MM.1S (cell line): Measurements from ENCODE around the gene EHF.

Source experiments
- DNase-seq: peaks from one replicate; pipeline ENCODE4 v3.0.0-alpha.2; 2015
- H2AFZ ChIP-seq: fragments of 300-600 bp; sonication (generic); 2 replicates; pipeline ENCODE4 v1.6.0; 2016; ENCODE audit warnings: antibody characterized with exemption, low read length
- H3F3A ChIP-seq: fragments of 300-600 bp; sonication (generic); 2 replicates; pipeline ENCODE4 v1.6.1; 2016; ENCODE audit warnings: mild to moderate bottlenecking, antibody characterized with exemption, low read length, moderate library complexity, mixed read lengths; ENCODE audit not compliant: insufficient read depth
- H3K27ac ChIP-seq: fragments of 300-600 bp; sonication (generic); 2 replicates; pipeline ENCODE4 v1.5.1; 2016; ENCODE audit warnings: mild to moderate bottlenecking, low read length
- H3K27me3 ChIP-seq: fragments of 300-600 bp; sonication (generic); replicated peaks from 2 replicates; pipeline ENCODE4 v1.6.0; 2016; ENCODE audit warnings: low read length; ENCODE audit not compliant: insufficient read depth
- H3K36me3 ChIP-seq: fragments of 300-600 bp; sonication (generic); replicated peaks from 2 replicates; pipeline ENCODE4 v1.6.1; 2016; ENCODE audit warnings: mild to moderate bottlenecking, low read length, mixed read lengths; ENCODE audit not compliant: insufficient read depth
- H3K4me1 ChIP-seq: fragments of 300-600 bp; sonication (generic); 2 replicates; pipeline ENCODE4 v1.6.1; 2016; ENCODE audit warnings: low read length, mixed read lengths
- H3K4me2 ChIP-seq: fragments of 300-600 bp; sonication (generic); 2 replicates; pipeline ENCODE4 v1.6.0; 2016; ENCODE audit warnings: low read depth, low read length
- H3K4me3 ChIP-seq: fragments of 300-600 bp; sonication (generic); 2 replicates; pipeline ENCODE4 v1.5.1; 2016; ENCODE audit warnings: low read length, mixed read lengths
- H3K79me2 ChIP-seq: fragments of 300-600 bp; sonication (generic); 2 replicates; pipeline ENCODE4 v1.6.1; 2016; ENCODE audit warnings: mixed run types, low read length, mixed read lengths
- H3K9ac ChIP-seq: fragments of 300-600 bp; sonication (generic); 2 replicates; pipeline ENCODE4 v1.6.1; 2016; ENCODE audit warnings: low read length, mixed read lengths
- H3K9me2 ChIP-seq: fragments of 300-600 bp; sonication (generic); replicated peaks from 2 replicates; pipeline ENCODE4 v1.6.1; 2016; ENCODE audit warnings: mild to moderate bottlenecking, low read length, mixed read lengths; ENCODE audit not compliant: insufficient read depth
- H3K9me3 ChIP-seq: fragments of 300-600 bp; sonication (generic); replicated peaks from 2 replicates; pipeline ENCODE4 v1.6.1; 2016; ENCODE audit warnings: mild to moderate bottlenecking, low read length, mixed read lengths; ENCODE audit not compliant: insufficient read depth
- H4K20me1 ChIP-seq: fragments of 300-600 bp; sonication (generic); 2 replicates; pipeline ENCODE4 v1.6.1; 2016; ENCODE audit warnings: mild to moderate bottlenecking, low read length, moderate library complexity, mixed read lengths; ENCODE audit not compliant: insufficient read depth
- CTCF ChIP-seq: fragments of 300-600 bp; sonication (generic); IDR thresholded peaks from 2 replicates; pipeline ENCODE4 v1.5.1; 2016; ENCODE audit warnings: antibody characterized with exemption, low read length, mixed read lengths
- EZH2 ChIP-seq: fragments of 300-600 bp; sonication (generic); optimal IDR thresholded peaks from 2 replicates; pipeline ENCODE3; 2017; ENCODE audit warnings: low read depth, mild to moderate bottlenecking, antibody characterized with exemption, low read length, mixed read lengths
- EZH2phosphoT487 ChIP-seq: fragments of 300-600 bp; sonication (generic); IDR thresholded peaks from 2 replicates; pipeline ENCODE4 v1.6.1; 2018; ENCODE audit warnings: antibody characterized with exemption, low read length

Gene EHF

DNA sequence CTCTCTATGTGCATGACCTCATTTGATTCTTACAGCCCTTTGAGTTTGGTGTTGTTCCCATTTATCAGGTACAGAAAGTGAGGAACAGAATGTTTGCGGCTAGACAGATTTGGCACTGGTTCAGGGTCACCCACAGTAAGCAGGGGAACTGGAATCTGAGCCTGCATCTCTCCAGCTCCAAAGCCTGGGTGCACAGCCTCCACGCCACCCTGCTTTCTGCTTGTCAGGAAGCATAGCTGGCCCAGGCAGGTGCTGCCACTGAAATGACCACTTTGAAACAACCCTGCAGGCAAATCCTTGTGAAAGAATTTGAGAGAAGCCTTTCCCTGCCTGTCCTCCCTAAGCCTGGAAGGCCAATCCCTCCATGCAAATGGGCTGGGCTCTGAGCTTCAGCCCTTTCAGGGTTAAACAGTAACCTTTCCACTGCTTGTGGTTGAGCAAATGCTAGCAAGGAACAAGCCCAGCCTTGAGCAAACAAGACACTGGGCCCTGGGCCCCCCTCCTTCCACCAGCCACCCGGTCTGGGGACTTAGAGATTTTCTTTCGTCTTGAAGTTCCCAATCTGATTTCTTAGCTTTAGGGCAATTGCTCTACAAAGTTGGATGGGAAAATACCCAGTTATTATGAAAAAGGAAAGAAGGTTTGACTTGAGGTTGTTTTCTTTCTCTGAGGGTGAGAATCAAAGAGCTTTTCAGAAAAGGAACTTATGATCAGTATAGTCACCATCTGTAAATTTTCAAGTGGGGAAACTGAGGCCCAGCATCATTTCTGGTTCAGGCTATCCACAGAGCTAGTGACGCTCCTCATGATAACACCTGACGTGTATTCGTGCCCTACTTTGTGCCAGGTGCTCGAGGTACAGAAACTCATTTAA, 19.4 kb downstream of the EHF start:
- no peak overlapping the region for H3K9ac ChIP-seq
- no peaks in the 10 kb centered on the region for H3K27me3 ChIP-seq
- no peak overlapping the region for H3K4me2 ChIP-seq
- H3K9me2 ChIP-seq: no peaks in the 10 kb centered on the region
- H3K27ac ChIP-seq: no peak overlapping the region
- no peak overlapping the region for H3K4me3 ChIP-seq
- no peaks in the 10 kb centered on the region for H3K4me1 ChIP-seq
- DNase-seq: no peak
- no peak overlapping the region for H2AFZ ChIP-seq
- no peaks in the 10 kb centered on the region for H3K79me2 ChIP-seq
- no peaks in the 10 kb centered on the region for H3K36me3 ChIP-seq
- no peaks in the 10 kb centered on the region for H3F3A ChIP-seq
- no peaks in the 10 kb centered on the region for H3K9me3 ChIP-seq
- H4K20me1 ChIP-seq: no peaks in the 10 kb centered on the region
- no peak for TF ChIP-seq EZH2
- no peak for TF ChIP-seq EZH2phosphoT487
- TF ChIP-seq CTCF: no peak

DNA sequence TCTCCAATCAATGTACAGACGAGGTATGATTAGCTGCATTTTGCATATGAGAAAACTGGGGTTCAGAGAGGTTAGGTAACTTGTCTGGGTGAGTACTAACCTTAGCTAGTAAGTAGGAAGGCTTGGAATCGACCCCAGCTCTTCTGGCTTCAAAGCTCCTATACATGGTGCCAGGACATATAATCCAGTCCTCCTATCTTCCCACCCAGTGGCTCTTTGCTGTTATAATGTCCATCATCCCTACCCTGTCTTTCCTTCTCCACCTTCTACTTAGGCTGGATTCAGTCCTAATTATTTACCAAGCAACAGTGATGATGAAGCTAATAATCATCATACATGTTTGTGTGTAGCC, 20.0 kb downstream of the EHF start:
- no peaks in the 10 kb centered on the region for H3F3A ChIP-seq

DNA sequence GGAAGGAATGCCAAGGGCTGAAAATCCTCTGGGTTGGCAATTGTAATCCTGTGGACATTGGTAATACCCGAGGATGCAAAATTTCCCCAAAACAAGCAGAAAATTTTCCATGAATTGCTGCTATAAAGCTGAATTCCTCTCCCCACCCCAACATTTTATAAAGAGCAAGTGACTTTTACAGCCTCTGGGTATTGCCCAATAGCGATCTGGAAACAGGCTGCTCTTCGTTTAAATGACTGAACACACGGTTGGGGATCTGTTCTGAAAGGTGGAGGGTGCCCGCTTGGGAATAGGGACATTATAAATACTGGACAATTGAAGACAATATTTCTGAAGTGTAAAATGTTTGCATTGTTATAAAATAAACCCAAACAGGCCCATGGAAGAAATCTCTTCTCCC, 20.6 kb downstream of the EHF start:
- Histone ChIP-seq H3K9me3 (no peaks in the 10 kb centered on the region), H3K36me3 (no peaks in the 10 kb centered on the region), H3K9ac (no peak overlapping the region), H3K27me3 (no peaks in the 10 kb centered on the region), H3K79me2 (no peaks in the 10 kb centered on the region), H3K27ac (no peak overlapping the region), H3K4me2 (no peak overlapping the region), H4K20me1 (no peaks in the 10 kb centered on the region), H3F3A (no peaks in the 10 kb centered on the region), H3K4me1 (no peaks in the 10 kb centered on the region), H3K9me2 (no peaks in the 10 kb centered on the region), H2AFZ (no peak overlapping the region), H3K4me3 (no peak overlapping the region)
- TF ChIP-seq EZH2: no peak
- no peak for TF ChIP-seq CTCF
- TF ChIP-seq EZH2phosphoT487: no peak
- DNase-seq: no peak

More for the DNA sequence above, 20.0 kb downstream of the EHF start:
- H3K4me2 ChIP-seq: no peak overlapping the region
- no peaks in the 10 kb centered on the region for H3K36me3 ChIP-seq
- no peaks in the 10 kb centered on the region for H4K20me1 ChIP-seq
- TF ChIP-seq EZH2phosphoT487 (no peak), EZH2 (no peak), CTCF (no peak)
- no peak overlapping the region for H3K4me3 ChIP-seq
- no peaks in the 10 kb centered on the region for H3K4me1 ChIP-seq
- no peak for DNase-seq
- no peak overlapping the region for H3K9ac ChIP-seq
- H3K9me3 ChIP-seq: no peaks in the 10 kb centered on the region
- H2AFZ ChIP-seq: no peak overlapping the region
- H3K27ac ChIP-seq: no peak overlapping the region
- no peaks in the 10 kb centered on the region for H3K27me3 ChIP-seq
- H3K9me2 ChIP-seq: no peaks in the 10 kb centered on the region
- no peaks in the 10 kb centered on the region for H3K79me2 ChIP-seq
